ENCODE measurements around the gene RAB20. TPM values are rescaled to one million over a fixed set of nuclear protein-coding genes. Genes with fewer than 3 reads are reported as not detected.

RAB20 gene
- total and polyA plus RNA-seq, 10 of the 15 experiments (the other 5 are each of a cell fraction or from before 2014, with no cell fraction given), result 0.48 to 33.1 (median 9.6) TPM

- TF ChIP-seq, protein P1, sequence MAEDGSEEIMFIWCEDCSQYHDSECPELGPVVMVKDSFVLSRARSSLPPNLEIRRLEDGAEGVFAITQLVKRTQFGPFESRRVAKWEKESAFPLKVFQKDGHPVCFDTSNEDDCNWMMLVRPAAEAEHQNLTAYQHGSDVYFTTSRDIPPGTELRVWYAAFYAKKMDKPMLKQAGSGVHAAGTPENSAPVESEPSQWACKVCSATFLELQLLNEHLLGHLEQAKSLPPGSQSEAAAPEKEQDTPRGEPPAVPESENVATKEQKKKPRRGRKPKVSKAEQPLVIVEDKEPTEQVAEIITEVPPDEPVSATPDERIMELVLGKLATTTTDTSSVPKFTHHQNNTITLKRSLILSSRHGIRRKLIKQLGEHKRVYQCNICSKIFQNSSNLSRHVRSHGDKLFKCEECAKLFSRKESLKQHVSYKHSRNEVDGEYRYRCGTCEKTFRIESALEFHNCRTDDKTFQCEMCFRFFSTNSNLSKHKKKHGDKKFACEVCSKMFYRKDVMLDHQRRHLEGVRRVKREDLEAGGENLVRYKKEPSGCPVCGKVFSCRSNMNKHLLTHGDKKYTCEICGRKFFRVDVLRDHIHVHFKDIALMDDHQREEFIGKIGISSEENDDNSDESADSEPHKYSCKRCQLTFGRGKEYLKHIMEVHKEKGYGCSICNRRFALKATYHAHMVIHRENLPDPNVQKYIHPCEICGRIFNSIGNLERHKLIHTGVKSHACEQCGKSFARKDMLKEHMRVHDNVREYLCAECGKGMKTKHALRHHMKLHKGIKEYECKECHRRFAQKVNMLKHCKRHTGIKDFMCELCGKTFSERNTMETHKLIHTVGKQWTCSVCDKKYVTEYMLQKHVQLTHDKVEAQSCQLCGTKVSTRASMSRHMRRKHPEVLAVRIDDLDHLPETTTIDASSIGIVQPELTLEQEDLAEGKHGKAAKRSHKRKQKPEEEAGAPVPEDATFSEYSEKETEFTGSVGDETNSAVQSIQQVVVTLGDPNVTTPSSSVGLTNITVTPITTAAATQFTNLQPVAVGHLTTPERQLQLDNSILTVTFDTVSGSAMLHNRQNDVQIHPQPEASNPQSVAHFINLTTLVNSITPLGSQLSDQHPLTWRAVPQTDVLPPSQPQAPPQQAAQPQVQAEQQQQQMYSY (CRISPR knock-in tag; IDR thresholded peaks at IDR 0.05), result no peak
- TF ChIP-seq, protein P2, sequence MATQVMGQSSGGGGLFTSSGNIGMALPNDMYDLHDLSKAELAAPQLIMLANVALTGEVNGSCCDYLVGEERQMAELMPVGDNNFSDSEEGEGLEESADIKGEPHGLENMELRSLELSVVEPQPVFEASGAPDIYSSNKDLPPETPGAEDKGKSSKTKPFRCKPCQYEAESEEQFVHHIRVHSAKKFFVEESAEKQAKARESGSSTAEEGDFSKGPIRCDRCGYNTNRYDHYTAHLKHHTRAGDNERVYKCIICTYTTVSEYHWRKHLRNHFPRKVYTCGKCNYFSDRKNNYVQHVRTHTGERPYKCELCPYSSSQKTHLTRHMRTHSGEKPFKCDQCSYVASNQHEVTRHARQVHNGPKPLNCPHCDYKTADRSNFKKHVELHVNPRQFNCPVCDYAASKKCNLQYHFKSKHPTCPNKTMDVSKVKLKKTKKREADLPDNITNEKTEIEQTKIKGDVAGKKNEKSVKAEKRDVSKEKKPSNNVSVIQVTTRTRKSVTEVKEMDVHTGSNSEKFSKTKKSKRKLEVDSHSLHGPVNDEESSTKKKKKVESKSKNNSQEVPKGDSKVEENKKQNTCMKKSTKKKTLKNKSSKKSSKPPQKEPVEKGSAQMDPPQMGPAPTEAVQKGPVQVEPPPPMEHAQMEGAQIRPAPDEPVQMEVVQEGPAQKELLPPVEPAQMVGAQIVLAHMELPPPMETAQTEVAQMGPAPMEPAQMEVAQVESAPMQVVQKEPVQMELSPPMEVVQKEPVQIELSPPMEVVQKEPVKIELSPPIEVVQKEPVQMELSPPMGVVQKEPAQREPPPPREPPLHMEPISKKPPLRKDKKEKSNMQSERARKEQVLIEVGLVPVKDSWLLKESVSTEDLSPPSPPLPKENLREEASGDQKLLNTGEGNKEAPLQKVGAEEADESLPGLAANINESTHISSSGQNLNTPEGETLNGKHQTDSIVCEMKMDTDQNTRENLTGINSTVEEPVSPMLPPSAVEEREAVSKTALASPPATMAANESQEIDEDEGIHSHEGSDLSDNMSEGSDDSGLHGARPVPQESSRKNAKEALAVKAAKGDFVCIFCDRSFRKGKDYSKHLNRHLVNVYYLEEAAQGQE (IDR thresholded peaks at IDR 0.05; ENCODE audit: low read depth, low read length), result no peak
- TF ChIP-seq HDAC2 (IDR thresholded peaks at IDR 0.05) (no peak), JUND (IDR thresholded peaks at IDR 0.05; ENCODE audit: low read depth, low read length) (no peak)
- TF ChIP-seq, protein P3, sequence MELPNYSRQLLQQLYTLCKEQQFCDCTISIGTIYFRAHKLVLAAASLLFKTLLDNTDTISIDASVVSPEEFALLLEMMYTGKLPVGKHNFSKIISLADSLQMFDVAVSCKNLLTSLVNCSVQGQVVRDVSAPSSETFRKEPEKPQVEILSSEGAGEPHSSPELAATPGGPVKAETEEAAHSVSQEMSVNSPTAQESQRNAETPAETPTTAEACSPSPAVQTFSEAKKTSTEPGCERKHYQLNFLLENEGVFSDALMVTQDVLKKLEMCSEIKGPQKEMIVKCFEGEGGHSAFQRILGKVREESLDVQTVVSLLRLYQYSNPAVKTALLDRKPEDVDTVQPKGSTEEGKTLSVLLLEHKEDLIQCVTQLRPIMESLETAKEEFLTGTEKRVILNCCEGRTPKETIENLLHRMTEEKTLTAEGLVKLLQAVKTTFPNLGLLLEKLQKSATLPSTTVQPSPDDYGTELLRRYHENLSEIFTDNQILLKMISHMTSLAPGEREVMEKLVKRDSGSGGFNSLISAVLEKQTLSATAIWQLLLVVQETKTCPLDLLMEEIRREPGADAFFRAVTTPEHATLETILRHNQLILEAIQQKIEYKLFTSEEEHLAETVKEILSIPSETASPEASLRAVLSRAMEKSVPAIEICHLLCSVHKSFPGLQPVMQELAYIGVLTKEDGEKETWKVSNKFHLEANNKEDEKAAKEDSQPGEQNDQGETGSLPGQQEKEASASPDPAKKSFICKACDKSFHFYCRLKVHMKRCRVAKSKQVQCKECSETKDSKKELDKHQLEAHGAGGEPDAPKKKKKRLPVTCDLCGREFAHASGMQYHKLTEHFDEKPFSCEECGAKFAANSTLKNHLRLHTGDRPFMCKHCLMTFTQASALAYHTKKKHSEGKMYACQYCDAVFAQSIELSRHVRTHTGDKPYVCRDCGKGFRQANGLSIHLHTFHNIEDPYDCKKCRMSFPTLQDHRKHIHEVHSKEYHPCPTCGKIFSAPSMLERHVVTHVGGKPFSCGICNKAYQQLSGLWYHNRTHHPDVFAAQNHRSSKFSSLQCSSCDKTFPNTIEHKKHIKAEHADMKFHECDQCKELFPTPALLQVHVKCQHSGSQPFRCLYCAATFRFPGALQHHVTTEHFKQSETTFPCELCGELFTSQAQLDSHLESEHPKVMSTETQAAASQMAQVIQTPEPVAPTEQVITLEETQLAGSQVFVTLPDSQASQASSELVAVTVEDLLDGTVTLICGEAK (IDR thresholded peaks at IDR 0.05; ENCODE audit: borderline replicate concordance), result no peak
Measured at GRCh38 chr13:110522721-110523120, 38.8 kb downstream of the RAB20 start (continued).
